GM18520 (cell line): Measurements from ENCODE around the gene NDUFV2.
"Not testable (repeated sequence)": the region's sequence is repeated elsewhere in the genome, so short reads cannot be mapped to it uniquely, and the experiment has no call there.

Experiments
- ATAC-seq: cut with Tn5 transposase; IDR thresholded peaks from one replicate; pipeline ENCODE4 v1.9.1; 2021; ENCODE audit not compliant: unreplicated experiment

The NDUFV2 gene

DNA sequence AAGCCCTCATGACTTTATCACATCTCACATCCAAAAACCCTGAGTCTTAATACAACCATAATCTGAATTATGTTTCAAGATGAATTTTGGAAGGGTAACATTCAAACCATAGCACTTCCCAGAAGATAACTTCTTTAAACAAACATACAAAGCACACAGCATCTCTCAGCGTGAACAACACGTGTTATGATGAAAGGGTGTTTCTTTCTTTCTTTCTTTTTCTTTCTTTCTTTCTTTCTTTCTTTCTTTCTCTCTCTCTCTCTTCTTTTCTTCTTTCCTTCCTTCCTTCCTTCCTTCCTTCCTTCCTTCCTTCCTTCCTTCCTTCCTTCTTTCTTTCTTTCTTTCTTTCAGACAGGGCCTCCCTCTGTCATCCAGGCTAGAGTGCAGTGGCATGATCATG lies 13.8 kb upstream of the NDUFV2 start:
- ATAC-seq, result not testable (repeated sequence)

DNA sequence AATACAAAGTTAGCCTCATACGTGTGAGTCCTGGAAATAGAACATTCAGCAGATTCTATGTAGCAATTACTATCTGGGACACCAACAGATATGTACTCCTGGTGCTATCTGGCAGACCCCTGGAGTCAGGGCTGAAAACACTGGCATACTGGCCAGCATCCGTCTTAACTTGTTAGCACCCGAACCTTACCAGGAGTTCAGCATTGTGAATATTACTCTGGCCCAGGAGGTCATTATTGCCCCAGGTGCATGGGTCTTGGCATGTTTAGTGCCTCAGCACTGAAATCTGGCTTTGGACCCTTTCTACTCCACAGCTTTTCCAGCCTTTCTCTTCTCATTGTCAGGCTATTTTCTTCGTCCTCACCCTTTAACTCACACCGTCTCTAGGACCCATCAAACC lies 11.9 kb upstream of the NDUFV2 start:
- no peak for ATAC-seq

DNA sequence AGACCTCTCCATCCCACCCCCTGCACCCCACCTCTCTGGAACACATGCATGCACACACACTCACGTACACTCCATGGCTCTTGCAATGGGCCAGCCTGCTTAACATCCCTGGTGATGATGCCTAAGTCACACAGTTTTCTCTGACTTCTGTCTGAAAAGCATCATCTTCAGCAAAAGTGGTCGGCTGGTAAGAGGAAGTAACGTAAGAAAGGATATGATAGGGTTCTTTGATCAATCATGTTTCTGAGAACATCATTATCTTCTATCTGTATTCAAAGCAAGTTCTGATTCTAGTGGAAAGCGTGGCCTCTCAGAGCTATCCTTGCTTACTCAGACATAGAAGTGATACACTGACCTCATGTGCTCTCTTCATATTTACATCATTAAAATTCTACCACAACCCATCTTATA lies 11.4 kb upstream of the NDUFV2 start:
- no peak for ATAC-seq

DNA sequence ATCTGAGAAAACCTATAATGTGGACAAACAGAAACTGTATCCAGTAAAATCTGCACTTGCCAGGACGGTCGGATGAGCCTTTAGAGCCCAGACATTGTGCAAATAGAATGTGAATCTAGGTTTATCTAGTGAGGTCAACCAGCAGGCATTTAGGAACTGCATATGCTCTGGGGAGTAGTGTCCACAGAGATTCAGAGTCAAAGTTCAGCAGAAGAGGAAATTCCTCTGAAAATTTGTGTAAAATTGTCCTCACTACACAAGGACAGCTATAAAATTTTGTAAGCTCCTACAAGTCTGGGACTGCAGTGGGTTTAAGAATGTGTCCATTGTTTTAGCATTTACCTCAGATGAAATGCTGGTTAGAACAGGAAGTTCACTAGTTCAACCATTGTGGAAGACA lies 9.8 kb upstream of the NDUFV2 start:
- no peak for ATAC-seq

DNA sequence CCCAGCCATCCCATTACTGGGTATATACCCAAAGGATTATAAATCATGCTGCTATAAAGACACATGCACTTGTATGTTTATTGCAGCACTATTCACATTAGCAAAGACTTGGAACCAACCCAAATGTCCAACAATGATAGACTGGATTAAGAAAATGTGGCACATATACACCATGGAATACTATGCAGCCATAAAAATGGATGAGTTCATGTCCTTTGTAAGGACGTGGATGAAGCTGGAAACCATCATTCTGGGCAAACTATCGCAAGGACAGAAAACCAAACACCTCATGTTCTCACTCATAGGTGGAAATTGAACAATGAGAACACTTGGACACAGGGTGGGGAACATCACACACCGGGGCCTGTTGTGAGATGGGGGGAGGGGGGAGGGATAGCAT lies 9.4 kb upstream of the NDUFV2 start:
- not testable (repeated sequence) for ATAC-seq

DNA sequence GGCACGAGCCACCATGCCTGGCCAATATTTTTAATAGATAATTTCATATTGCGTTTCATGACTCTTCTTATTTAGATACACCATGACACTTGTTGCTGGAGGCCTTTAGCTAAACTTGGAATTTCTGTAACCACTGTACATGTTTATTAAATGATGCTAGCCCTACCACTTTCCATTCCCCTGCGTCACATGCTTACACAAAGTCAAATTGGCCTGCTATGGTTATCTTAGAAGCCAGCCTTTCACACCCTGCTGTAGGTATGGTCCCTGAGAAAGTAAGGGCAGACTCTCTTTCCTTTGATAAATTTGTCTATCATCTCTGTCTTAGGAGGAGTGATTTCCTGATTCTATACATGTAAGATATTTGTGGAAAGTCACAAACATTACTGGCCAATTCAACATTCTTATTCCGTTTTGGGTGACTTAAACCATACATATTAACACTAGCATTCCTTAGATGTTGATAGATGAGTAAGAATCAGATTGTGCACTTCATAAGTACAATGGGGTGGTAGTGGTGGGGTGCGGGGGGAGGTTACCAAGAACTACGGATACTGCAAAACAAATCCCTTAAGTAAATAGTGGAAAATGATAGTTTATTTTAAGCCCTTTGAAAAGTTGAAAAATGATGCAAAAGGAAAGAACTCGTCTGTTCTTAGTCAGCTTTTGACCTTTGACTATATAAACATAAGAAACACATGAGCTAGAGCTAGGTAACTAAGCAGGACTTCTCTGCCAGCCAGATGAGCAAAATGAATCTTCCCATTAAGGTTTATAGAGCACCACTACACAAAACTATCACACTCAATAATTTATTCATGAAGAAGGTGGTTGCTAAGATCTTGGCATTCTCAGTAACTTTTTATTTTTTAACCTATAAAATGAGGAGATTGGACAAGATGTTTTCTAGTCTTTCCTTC lies 7.9 kb upstream of the NDUFV2 start:
- ATAC-seq, result no peak

DNA sequence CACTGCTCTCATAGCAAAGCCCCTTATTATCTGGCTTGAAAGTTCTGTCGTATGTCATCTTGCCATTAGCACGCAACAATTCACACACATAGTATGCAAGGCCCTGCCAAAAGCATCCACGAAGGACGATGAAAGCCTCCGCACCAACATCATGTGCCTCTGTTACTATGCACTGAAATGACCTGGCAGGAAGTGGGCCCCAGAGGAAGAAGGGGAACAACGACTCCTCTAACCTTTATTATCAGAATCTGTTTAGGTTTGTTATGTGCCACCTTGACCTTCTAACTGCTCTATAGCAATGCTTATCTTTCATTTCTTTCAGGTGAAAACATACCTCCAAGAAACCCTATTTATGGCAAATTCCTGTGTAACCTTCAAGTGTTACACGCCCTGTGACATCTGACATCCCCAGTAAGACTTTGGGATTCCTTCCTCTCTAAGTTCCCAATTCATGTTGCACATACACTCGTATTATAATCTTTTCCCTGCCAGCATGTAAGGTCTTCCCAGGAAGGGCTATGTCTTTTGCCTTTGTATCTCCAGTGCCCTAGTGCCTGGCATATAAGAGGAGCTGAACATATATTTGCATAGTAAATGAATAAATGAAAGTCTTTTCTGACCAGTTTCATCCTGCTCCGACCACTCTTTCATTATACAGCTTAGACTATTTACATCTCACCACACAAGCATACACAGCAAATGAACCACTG lies 7.0 kb upstream of the NDUFV2 start:
- ATAC-seq, result peak; percentile 75

DNA sequence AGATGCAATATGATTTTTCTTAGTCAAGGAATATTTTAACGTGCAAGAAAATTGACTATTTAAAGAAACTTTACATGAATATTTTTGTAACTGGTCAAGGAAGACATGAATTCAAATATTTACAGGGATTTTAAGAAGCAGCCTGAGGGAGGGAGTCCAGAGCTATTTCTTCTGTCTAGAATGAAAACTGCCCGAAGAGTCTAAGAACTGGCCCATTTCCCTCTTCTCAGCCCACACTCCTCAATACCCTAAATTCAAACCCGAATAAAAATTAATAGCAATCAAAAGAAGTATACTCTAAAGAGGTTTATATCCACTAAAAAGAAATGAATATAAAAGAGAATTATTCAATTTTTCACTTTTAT lies 6.5 kb upstream of the NDUFV2 start:
- ATAC-seq, result no peak

DNA sequence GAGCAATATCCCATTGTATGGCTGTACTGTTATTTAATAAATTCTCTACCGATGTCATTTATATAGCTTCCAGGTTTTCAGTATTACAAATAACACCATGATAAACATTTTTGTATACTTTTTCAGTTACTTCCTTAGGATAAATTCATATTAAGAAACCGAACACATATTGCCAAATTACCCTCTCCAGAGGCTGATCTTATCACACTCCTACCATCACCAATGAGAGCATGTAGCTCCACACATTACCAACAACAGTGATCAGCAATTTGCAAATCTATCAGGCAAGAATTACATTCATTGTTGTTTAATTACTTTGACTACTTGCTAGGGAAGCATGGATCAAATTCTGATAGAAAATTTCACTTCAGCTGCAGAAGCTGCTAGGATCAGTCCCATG lies 5.8 kb upstream of the NDUFV2 start:
- ATAC-seq, result no peak

DNA sequence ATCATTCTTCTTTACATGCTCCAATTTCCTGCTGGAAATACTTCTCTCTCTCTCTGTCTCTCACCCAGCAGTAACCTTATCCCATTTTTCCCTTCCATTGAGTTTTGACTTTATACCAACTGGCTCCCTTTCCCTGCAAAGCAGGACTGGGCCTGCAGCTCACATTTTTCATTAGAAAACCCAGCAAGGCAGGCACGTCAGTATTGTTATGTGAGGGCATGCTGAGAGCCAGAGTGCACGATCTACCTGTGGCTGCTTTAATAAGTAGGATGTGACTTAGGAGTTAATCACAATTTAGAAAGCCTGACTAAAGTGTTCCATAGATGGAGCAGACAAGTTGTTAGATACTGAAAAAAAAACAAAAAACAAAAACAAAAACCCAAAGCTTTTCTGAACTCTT lies 5.2 kb upstream of the NDUFV2 start:
- no peak for ATAC-seq

DNA sequence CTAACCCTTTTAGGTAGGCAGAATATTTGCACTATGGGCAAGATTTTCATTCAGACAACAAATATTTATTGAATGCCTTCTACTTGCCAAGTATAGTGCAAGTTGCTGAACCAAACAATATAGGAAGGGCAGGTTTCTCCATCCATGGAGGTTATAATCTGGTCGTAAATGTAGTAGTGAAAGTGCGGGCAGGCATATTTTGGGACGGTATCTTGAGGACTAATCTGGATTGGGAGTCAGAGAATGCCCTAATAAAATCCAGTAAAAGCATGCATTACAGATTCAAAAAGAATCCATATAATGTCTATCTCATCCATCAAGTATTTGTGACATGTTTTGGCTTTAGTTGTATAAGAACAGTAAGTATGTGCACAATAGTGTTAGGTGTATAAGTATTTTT lies 1.7 kb upstream of the NDUFV2 start:
- ATAC-seq, result no peak

DNA sequence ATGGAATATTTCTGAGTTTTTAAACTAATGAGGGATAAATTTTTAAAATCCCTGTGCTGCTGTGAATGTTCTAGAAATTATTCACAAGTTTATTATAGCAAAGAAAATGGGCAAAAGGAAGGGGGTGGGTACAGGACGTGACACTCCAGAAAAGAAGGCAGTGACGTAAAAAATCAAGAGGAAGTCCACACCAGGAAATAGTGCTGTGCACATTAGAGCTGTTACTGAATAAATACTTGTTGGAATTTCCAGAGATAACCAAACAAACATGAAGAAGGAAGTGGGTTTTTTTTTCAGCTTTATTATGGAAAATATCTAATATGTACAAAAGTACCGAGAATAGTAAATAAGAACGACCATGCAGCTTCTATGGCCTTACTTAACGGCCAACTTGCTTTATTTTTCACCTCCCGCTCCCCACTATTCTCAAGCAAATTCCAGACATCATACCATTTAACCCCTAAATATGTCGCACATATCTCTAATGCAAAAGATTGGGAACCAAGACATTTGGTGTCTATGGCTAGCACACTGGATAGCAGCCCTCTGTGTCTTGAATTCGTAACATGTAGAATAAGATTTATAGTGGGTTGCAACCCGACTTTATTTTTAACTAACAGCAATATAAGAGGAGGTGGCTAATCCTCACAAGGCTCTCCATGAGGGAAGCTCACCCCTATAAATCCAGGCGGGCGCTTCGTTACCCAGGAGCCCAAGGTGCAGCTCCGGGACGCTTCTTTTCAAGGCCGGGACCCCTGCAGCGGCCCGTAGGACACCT lies 580 bp upstream of the NDUFV2 start:
- no peak for ATAC-seq

DNA sequence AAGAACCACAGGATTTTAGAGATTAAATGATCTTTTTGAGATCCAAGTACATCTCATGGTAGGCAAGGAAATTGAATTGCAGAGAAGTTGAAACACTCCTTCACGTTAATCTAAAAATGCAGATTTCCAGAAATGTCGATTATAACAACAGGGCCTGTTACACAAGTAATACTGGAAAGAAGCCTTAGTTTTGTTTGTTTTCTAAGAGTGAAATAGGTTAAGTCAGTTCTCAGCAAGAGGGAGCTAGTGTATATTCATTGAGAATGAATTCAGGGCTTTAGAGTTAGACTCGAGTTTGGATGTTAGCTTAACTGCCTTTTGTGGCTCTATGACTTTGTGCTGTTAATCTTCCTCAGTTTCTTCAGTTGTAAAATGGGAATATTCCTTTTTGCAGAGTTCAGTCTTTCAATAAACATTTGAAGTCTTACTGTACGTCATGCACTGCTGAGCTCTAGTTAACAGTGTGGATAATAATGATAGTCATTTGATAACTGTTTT lies 926 bp downstream of the NDUFV2 start:
- no peak for ATAC-seq

DNA sequence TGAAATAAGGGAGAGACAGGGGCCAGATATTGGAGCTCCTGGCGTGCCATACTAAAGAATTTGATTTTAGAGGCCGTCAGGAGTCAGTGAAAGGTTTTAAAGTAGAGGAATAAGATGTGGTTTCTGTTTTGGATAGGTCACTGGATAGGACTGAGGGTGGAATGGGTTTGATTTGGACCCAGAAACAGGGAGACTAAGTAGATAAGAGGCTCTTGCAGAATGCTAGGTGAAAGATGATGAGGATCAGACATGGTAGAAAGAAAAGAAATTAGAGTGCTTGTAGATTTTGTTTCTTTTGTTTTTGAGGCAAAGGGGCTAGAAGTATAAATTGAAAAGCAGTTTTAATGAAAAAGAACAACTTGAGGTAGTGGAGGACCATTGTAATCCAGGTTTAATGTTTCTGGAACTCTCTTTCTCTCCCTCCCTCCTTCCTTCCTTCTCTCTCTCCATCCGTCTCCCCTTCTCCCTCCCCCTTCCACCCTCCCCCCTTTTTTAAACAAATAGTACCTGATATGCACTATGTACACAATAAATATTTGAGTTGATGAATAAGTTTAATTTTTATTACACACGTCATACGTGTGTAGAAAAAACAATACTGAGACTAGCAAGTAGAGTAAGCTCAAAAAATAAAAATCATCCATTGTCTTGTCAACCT lies 1.9 kb downstream of the NDUFV2 start:
- ATAC-seq, result no peak

DNA sequence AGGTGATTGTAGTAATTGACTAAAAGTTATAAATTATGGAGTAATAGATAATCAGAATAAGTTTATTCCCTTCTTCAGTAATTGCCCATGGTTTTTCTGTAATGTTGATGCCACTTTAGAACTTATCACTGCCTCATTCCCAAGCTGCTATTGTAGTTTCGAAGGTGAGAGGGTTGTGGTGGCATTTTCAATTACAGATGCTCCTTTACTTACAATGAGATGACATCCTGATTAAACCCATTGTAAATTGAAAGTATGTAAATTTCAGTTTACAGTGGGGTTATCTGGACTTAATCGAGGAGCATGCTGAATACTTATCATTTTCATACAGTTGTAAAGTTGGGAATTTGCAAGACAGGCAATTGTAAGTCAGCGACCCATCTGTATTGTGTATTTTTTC lies 2.9 kb downstream of the NDUFV2 start:
- no peak for ATAC-seq

DNA sequence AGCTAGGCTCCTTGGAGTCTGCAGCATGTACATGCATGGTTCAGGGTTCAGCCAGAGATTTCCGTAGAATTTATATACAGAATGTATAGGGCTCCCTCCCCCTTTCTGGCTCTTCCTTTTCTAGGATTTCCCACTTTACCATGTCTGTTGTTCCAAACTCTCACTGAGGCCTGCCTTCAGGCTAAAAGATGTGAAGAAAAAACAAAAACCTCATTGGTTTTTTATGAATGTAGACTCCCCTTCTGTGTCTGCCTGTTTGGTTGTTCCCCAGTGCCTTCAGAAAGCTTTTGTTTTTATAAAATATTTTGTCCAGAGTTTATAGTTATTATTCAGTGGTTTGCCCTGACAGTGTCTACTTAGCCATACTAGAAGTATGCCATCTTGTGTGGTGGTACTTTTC lies 3.6 kb downstream of the NDUFV2 start:
- ATAC-seq, result no peak

DNA sequence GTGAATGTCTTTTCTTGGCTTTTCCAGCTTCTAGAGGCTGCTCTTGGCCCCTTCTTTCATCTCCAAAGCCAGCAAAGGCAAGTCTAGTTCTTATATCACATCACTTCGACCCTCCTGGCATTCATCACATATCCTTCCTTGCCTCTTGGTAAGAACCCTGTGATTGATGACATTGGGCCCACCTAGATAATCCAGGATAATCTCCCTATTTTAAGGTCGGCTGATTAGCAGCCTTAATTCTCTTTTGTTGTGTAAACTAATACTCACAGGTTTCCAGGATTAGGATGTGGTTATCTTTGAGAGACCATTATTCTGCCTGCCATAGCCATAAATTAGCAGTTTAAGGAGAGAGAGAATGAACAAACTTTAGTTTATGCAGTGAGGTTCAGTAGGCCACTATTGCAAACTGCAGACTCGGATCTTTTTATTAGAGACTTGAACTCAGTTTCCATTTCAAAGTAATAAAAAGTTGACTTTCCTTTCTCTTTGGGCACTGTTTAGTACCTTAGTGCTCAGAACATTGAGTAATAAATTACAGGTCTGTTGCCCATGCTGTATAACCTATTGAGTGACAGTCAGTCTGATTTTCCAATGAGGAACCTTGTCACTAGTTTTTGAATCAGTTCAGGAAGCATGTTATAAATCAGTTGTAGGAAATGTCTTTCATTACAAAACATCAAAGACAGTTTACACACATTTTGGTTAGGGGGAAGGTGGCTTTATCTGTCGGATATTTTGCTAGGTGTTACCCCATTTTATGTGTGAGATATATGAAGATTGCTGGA lies 4.5 kb downstream of the NDUFV2 start:
- no peak for ATAC-seq

DNA sequence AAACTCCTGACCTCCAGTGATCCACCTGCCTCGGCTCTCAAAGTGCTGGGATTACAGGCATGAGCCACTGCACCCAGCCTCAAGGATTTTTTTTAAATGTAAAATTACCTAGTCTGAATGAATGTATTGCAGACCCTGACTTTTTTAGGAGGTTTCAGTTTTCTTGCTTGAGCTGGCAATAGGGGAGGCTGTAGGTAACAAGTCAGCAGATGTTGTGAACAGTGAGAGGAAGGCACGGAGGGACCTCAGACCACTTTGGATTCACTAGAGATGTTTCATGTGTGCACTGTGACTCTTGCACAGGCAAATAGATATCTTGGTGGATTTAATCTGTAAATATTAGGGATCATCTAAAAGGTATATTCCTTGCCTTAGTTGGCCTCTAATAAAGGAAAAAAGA lies 6.4 kb downstream of the NDUFV2 start:
- ATAC-seq, result no peak

DNA sequence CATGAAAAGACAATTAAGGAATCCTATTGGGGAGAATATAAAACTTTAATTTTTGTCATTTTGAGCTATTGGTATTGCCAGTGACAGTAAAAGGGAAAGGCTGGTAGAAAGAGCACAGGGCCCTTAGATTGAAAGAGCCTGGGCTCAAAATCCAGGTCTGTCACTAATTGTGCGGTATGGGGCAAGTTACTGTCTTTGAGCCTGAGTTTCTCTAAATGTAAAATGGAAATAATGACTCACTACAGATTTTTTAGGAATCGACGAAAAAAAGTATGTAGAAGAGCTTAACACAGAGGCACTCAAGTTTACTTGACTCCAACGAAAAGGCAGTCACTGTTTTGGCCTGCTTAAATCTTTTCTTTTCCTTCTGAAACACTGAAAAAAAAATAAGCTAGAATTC lies 7.0 kb downstream of the NDUFV2 start:
- ATAC-seq, result no peak

DNA sequence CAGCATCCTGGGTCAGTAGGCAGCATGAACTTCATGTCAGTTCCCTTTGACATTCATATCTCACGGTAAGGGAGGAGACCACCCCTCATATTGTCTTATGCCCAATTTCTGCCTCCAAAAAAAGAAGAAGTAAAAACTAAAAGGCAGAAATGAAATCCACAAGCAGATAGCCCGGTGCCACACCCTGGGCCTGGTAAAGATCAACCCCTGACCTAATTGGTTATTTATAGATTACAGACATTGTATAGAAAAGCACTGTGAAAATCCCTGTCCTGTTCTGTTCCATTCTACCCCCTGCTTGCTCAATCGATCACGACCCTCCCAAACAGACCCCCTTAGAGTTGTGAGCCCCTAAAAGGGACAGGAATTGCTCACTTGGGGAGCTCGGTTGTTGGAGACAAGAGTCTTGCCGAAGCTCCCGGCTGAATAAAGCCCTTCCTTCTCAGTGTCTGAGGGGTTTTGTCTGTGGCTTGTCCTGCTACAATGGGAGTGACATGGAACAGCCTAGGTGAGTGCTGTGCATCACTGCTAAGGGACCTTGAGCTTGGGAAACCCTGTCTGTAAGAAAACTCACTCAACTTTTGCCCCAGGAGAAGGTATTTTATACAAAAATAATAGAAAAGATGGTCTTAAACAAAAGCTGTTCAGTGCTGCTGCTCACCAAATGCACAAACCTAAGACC lies 11.1 kb downstream of the NDUFV2 start:
- no peak for ATAC-seq
